GM10248 (cell line): ENCODE results near the gene MCM6.
"Not testable (repeated sequence)": the region's sequence is repeated elsewhere in the genome, so short reads cannot be mapped to it uniquely, and the experiment has no call there.

ENCODE experiments used
- CTCF ChIA-PET: fragments of 300-600 bp; sonication (Branson Sonifier 250); formaldehyde crosslinking; extraction: SDS; loops from one replicate; lab custom pipeline; 2021; ENCODE audit warnings: antibody characterized with exemption; lab: Yijun Ruan, JAX
- POLR2A ChIA-PET: fragments of 350-650 bp; sonication (Branson Sonifier 250); formaldehyde crosslinking; extraction: SDS; loops from one replicate; lab custom pipeline; 2020; ENCODE audit warnings: antibody characterized with exemption; lab: Yijun Ruan, JAX
- DNase-seq: peaks from one replicate; pipeline ENCODE4 v3.0.0; 2012; ENCODE audit errors: extremely low spot score
- CTCF ChIP-seq: IDR thresholded peaks from 2 replicates; pipeline ENCODE4 v1.5.1; 2012; ENCODE audit warnings: mild to moderate bottlenecking, low read depth; ENCODE audit errors: extremely low read depth, missing control alignments, control extremely low read depth

The MCM6 gene

GRCh38 chr2:135812907-135813511 is 63.2 kb downstream of the MCM6 start:
- no peak for TF ChIP-seq CTCF
- ChIA-PET CTCF (interaction anchor here (17.4 kb wide), 1 partner anchor 15 kb away, joined by 187 read pairs; no protein-coding TSS in a partner anchor), POLR2A (no interaction called here)
- DNase-seq = no peak

- POLR2A ChIA-PET, DNase-seq: not testable (repeated sequence)
- CTCF ChIA-PET = interaction anchor here (17.4 kb wide), 1 partner anchor 10 kb away, joined by 187 read pairs; no protein-coding TSS in a partner anchor
Observed at GRCh38 chr2:135807874-135808273, 68.4 kb downstream of the MCM6 start.

GRCh38 chr2:135803278-135803677 is 73.0 kb downstream of the MCM6 start:
- no peak for TF ChIP-seq CTCF
- CTCF ChIA-PET = interaction anchor here (1.4 to 1.8 kb wide), 2 partner anchors 8 to 11 kb away, joined by 4 to 7 read pairs; no protein-coding TSS in a partner anchor
- no peak for DNase-seq
- POLR2A ChIA-PET = no interaction called here

GRCh38 chr2:135802350-135802749 is 73.9 kb downstream of the MCM6 start:
- no peak for DNase-seq
- POLR2A ChIA-PET = no interaction called here
- CTCF ChIA-PET = interaction anchor here (1.4 to 8.3 kb wide), 4 partner anchors 8 to 14 kb away, joined by 3 to 187 read pairs (median 6); no protein-coding TSS in a partner anchor
- no peak for TF ChIP-seq CTCF

GRCh38 chr2:135800513-135801460 is 75.5 kb downstream of the MCM6 start:
- ChIA-PET CTCF (interaction anchor here (1.1 to 8.3 kb wide), 3 partner anchors 8 to 584 kb away, joined by 3 to 187 read pairs (median 4); no protein-coding TSS in a partner anchor), POLR2A (no interaction called here)
- no peak for DNase-seq
- TF ChIP-seq CTCF = no peak

- ChIA-PET POLR2A (no interaction called here), CTCF (interaction anchor here (1.4 to 8.3 kb wide), 4 partner anchors 13 to 795 kb away, joined by 4 to 187 read pairs (median 77); no protein-coding TSS in a partner anchor)
- no peak for TF ChIP-seq CTCF
- no peak for DNase-seq
Observed at GRCh38 chr2:135799738-135800137, 76.5 kb downstream of the MCM6 start.
